ENCODE results near the gene PDE8B.

DNA sequence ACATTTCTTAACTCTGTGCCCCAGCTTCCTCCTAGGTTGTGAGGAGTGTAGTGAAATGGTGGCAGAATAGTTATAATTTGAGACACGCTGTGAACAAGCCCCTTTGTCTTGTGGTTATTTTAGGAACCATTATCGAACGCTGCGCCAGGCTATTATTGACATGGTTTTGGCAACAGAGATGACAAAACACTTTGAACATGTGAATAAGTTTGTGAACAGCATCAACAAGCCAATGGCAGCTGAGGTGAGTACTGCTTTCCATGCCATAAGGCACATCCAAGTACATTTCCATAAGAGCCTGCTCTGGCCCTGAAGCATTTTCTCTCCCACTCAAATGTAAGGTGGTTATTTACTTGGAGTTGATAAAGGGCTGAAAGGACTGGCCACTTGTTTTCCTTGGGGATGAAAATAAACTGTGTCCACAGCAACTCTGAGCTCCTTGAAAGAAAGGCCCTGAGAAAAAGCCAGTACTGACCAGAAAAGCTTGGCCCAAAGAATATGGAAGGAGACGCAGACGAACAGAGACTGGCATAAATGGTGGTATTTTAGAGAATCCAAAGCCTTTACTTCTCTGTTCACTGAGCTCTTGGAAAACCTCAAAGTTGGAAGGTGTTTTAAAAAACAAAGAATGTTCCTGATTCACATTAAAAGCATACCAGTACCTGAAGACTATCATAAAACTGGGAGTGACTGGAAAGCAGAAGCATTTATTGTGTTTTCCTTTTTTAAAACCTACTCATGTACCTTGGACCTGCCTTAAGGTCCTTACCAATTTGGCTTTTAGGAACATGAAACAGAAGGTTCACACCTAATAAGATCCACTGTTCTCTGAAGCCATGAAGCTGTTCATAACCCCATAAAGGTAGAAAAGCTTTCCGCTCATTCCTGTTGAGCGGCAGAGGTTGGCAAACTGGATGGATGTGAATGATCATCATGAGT is 209.4 kb downstream of the PDE8B start:
- TF ChIP-seq CTBP1 (IDR thresholded peaks at IDR 0.05; ENCODE audit: borderline replicate concordance) (no peak), SUZ12 (IDR thresholded peaks at IDR 0.05) (no peak), FOXK2 (IDR thresholded peaks at IDR 0.05) (no peak), TARDBP (IDR thresholded peaks at IDR 0.05) (no peak), ELF4 (IDR thresholded peaks at IDR 0.05) (no peak), FOXM1 (IDR thresholded peaks at IDR 0.05; ENCODE audit: borderline replicate concordance) (no peak), ARNT (IDR thresholded peaks at IDR 0.05) (no peak), LEF1 (IDR thresholded peaks at IDR 0.05; ENCODE audit: borderline replicate concordance) (no peak), ZNF384 (IDR thresholded peaks at IDR 0.05) (no peak)
